Activated CD4-positive, CD25-positive, alpha-beta regulatory T cell (primary cell): ENCODE data around the gene TPPP2.

Source experiments
- DNase-seq, 4 experiments: peaks; one replicate each; lab custom pipeline; 2025; lab: John Stamatoyannopoulos, UW

Gene TPPP2

GRCh38 chr14:21075719-21076437 lies 45.9 kb downstream of the TPPP2 start:
- no peak for DNase-seq

- DNase-seq = no peak
Measured at GRCh38 chr14:21077672-21078071, 47.7 kb downstream of the TPPP2 start.

- DNase-seq = no peak
Measured at GRCh38 chr14:21078287-21078686, 48.3 kb downstream of the TPPP2 start.

GRCh38 chr14:21078726-21079125 lies 48.7 kb downstream of the TPPP2 start:
- DNase-seq = no peak

- DNase-seq = no peak
Measured at GRCh38 chr14:21081521-21082142, 51.6 kb downstream of the TPPP2 start.
